Dedifferentiated amniotic fluid mesenchymal stem cell (primary cell): Measurements from ENCODE around the gene KMT2E.
A peak's percentile ranks its signal among the peaks of the same experiment; 100 is the strongest.
"Not testable (repeated sequence)": the region's sequence is repeated elsewhere in the genome, so short reads cannot be mapped to it uniquely, and the experiment has no call there.

ENCODE experiments used
- DNase-seq: peaks from one replicate; pipeline ENCODE4 v3.0.0-alpha.2; 2016; ENCODE audit errors: extremely low spot score

Gene KMT2E

GRCh38 chr7:105026750-105027149 is 12.7 kb downstream of the KMT2E start:
- DNase-seq, result no peak

- no peak for DNase-seq
These were observed 13.3 kb downstream of the KMT2E start for GRCh38 chr7:105027176-105027853.

GRCh38 chr7:105028004-105028403 is 14.0 kb downstream of the KMT2E start:
- DNase-seq, result no peak

- DNase-seq, result not testable (repeated sequence)
These were observed 14.9 kb downstream of the KMT2E start for GRCh38 chr7:105028941-105029340.

- no peak for DNase-seq
These were observed 16.4 kb downstream of the KMT2E start for GRCh38 chr7:105030447-105030846.

- no peak for DNase-seq
These were observed 18.7 kb downstream of the KMT2E start for GRCh38 chr7:105032553-105033214.

GRCh38 chr7:105035349-105035748 is 21.3 kb downstream of the KMT2E start:
- no peak for DNase-seq

GRCh38 chr7:105036217-105037168 is 22.5 kb downstream of the KMT2E start:
- DNase-seq, result no peak

GRCh38 chr7:105037319-105037718 is 23.3 kb downstream of the KMT2E start:
- no peak for DNase-seq

GRCh38 chr7:105044449-105045070 is 30.6 kb downstream of the KMT2E start:
- no peak for DNase-seq

GRCh38 chr7:105046414-105046813 is 32.4 kb downstream of the KMT2E start:
- peak; percentile 78 for DNase-seq

- DNase-seq, result no peak
These were observed 33.9 kb downstream of the KMT2E start for GRCh38 chr7:105047932-105048331.

GRCh38 chr7:105050493-105050892 is 36.5 kb downstream of the KMT2E start:
- no peak for DNase-seq

GRCh38 chr7:105050899-105051298 is 36.9 kb downstream of the KMT2E start:
- not testable (repeated sequence) for DNase-seq

GRCh38 chr7:105055084-105055483 is 41.1 kb downstream of the KMT2E start:
- no peak for DNase-seq

- DNase-seq, result no peak
These were observed 41.6 kb downstream of the KMT2E start for GRCh38 chr7:105055621-105056020.

GRCh38 chr7:105057472-105057871 is 43.5 kb downstream of the KMT2E start:
- no peak for DNase-seq

- no peak for DNase-seq
These were observed 46.4 kb downstream of the KMT2E start for GRCh38 chr7:105060437-105060836.

- DNase-seq, result no peak
These were observed 46.9 kb downstream of the KMT2E start for GRCh38 chr7:105060923-105061322.

GRCh38 chr7:105065104-105065503 is 51.1 kb downstream of the KMT2E start:
- DNase-seq, result no peak

GRCh38 chr7:105067691-105068090 is 53.7 kb downstream of the KMT2E start:
- DNase-seq, result no peak

- DNase-seq, result no peak
These were observed 54.9 kb downstream of the KMT2E start for GRCh38 chr7:105068886-105069285.
